Measurements from ENCODE around the gene GALNT18.

DNA sequence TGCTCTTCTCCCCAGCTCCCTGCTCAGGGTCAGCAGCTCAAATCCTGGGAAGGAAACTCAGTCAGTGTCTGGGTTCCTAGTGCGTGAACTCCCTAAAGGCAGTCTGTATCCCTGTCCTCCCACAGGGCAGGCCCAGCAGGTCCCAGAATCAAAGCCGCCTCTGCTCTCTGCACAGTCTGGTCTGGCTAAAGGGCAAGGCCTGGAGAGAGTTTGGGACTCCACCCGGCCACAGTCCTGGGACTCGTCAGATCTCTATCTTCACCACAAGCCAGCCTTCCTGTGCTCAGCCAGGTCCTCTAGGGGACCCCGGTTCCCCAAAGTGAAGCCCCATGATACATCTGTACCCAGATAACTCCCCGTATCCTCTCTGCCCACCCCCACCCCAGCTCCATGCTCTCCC is 212.6 kb downstream of the GALNT18 start:
- TF ChIP-seq, protein P1, sequence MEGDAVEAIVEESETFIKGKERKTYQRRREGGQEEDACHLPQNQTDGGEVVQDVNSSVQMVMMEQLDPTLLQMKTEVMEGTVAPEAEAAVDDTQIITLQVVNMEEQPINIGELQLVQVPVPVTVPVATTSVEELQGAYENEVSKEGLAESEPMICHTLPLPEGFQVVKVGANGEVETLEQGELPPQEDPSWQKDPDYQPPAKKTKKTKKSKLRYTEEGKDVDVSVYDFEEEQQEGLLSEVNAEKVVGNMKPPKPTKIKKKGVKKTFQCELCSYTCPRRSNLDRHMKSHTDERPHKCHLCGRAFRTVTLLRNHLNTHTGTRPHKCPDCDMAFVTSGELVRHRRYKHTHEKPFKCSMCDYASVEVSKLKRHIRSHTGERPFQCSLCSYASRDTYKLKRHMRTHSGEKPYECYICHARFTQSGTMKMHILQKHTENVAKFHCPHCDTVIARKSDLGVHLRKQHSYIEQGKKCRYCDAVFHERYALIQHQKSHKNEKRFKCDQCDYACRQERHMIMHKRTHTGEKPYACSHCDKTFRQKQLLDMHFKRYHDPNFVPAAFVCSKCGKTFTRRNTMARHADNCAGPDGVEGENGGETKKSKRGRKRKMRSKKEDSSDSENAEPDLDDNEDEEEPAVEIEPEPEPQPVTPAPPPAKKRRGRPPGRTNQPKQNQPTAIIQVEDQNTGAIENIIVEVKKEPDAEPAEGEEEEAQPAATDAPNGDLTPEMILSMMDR (IDR thresholded peaks at IDR 0.05), result no peak
- TF ChIP-seq POLR2A (IDR thresholded peaks at IDR 0.05) (no peak), POLR2AphosphoS5 (IDR thresholded peaks at IDR 0.05) (no peak)

All from prostate gland (tissue), 2 donors.